Measurements from ENCODE around the gene EVX1.

Gene EVX1

DNA sequence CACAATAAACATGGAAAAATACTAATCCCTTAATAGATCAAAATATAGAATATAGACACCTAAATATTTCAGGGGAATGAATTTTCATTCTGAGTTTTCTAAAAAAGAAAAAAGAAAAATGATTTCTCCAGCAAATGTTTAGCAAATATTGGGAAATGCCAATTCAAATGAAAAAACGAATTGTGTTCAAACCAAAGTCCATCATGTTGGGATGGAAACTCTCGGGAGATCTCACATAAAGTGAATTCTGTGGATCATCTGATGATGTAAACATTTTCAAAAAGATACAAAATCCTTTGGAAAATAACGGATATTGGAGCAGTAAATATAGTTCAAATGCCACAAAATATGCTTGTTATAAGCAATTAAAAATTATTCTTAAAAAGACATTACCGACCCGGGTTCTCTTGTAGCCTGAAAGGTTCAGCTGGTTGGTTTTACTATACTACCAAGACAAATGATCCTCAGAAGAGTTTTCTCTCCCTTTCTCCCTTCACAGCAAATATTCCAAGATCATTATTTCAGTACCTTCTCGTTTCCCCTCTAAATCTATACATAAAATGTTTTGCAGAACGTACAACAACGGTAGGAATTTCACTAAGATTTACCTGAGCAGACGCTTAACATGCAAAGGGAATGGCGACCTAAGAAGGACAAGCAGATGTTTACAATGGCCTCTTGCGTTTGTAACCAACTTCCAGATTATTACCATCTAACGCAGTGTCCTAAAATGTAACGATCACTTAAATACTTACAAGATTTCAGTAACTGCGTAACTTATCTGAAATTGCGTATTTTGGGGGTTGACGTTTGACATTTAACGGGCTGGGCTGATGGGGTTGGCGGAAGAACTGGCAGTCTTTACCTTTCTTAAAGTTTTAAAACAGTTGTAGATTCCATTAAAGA, 45.2 kb upstream of the EVX1 start:
- Histone ChIP-seq H3K27ac (no peak overlapping the region), H3K4me3 (no peak overlapping the region), H3K9me3 (no peaks in the 10 kb centered on the region), H3K36me3 (no peaks in the 10 kb centered on the region), H3K4me1 (peaks cover 0 to 45% (median 22%) of the 10 kb centered on the region in 4 donors), H3K27me3 (peaks cover 4 to 96% of the 10 kb centered on the region in 2 donors)
- TF ChIP-seq, protein P1, sequence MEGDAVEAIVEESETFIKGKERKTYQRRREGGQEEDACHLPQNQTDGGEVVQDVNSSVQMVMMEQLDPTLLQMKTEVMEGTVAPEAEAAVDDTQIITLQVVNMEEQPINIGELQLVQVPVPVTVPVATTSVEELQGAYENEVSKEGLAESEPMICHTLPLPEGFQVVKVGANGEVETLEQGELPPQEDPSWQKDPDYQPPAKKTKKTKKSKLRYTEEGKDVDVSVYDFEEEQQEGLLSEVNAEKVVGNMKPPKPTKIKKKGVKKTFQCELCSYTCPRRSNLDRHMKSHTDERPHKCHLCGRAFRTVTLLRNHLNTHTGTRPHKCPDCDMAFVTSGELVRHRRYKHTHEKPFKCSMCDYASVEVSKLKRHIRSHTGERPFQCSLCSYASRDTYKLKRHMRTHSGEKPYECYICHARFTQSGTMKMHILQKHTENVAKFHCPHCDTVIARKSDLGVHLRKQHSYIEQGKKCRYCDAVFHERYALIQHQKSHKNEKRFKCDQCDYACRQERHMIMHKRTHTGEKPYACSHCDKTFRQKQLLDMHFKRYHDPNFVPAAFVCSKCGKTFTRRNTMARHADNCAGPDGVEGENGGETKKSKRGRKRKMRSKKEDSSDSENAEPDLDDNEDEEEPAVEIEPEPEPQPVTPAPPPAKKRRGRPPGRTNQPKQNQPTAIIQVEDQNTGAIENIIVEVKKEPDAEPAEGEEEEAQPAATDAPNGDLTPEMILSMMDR (IDR thresholded peaks at IDR 0.05), result no peak
- DNase-seq, result no peak
- intact Hi-C loops (cut with DNase I; ENCODE audit: low total_unique reads), result loop anchor here (10.0 kb wide), 2 partner anchors 727 to 897 kb away; no protein-coding TSS in a partner anchor

- H3K4me3 ChIP-seq, result peak overlapping the region in 1 of 2 donors; percentile 44
- TF ChIP-seq, protein P1 (IDR thresholded peaks at IDR 0.05), result no peak
- H3K36me3 ChIP-seq, result no peaks in the 10 kb centered on the region
- peaks cover 0 to 38% (median 15%) of the 10 kb centered on the region in 4 donors for H3K4me1 ChIP-seq
- H3K9me3 ChIP-seq, result no peaks in the 10 kb centered on the region
- intact Hi-C loops (cut with DNase I; ENCODE audit: low total_unique reads), result loop anchor here (10.0 kb wide), 2 partner anchors 727 to 897 kb away; no protein-coding TSS in a partner anchor
- peaks cover 4 to 97% of the 10 kb centered on the region in 2 donors for H3K27me3 ChIP-seq
- DNase-seq, result peak in 1 of 2 donors; percentile 57
- no peak overlapping the region for H3K27ac ChIP-seq
These were observed 44.3 kb upstream of the EVX1 start for GRCh38 chr7:27198138-27198841.

GRCh38 chr7:27198871-27199801, 43.5 kb upstream of the EVX1 start:
- Histone ChIP-seq H3K4me1 (peaks cover 0 to 37% (median 15%) of the 10 kb centered on the region in 4 donors), H3K36me3 (no peaks in the 10 kb centered on the region), H3K27ac (no peak overlapping the region), H3K4me3 (peak overlapping the region; percentile 35 to 44), H3K9me3 (no peaks in the 10 kb centered on the region), H3K27me3 (peaks cover 4 to 97% of the 10 kb centered on the region in 2 donors)
- TF ChIP-seq, protein P1 (IDR thresholded peaks at IDR 0.05), result no peak
- intact Hi-C loops (cut with DNase I; ENCODE audit: low total_unique reads), result loop anchor here (10.0 kb wide), 2 partner anchors 726 to 896 kb away; no protein-coding TSS in a partner anchor
- peak in 1 of 2 donors; percentile 66 for DNase-seq

- no peaks in the 10 kb centered on the region for H3K36me3 ChIP-seq
- TF ChIP-seq, protein P1 (IDR thresholded peaks at IDR 0.05), result no peak
- H3K9me3 ChIP-seq, result no peaks in the 10 kb centered on the region
- peak within 1 kb of the TSS; percentile 35 to 44 for H3K4me3 ChIP-seq
- peaks cover 4 to 97% of the 10 kb centered on the region in 2 donors for H3K27me3 ChIP-seq
- intact Hi-C loops (cut with DNase I; ENCODE audit: low total_unique reads), result loop anchor here (10.0 kb wide), 3 partner anchors 375 to 895 kb away; no protein-coding TSS in a partner anchor
- H3K4me1 ChIP-seq, result peaks cover 0 to 43% (median 21%) of the 10 kb centered on the region in 4 donors
- DNase-seq, result peak in 1 of 2 donors; percentile 65
- no peak within 1 kb of the TSS for H3K27ac ChIP-seq
These were observed 42.5 kb upstream of the EVX1 start, which contains the start of gene HOXA13 for GRCh38 chr7:27199849-27200760. Gene HOXA13, minus strand, starts transcription at chr7:27200091. Its CDS starts 14 bp downstream, at chr7:27200077.

All from tibial artery (tissue), 4 donors.